Measurements from ENCODE around the gene TMOD1.

The TMOD1 gene

GRCh38 chr9:97500263-97500662 lies 1.2 kb upstream of the TMOD1 start:
- DNase-seq: no peak

- DNase-seq: no peak
Measured at GRCh38 chr9:97500765-97501176, 695 bp upstream of the TMOD1 start.

DNA sequence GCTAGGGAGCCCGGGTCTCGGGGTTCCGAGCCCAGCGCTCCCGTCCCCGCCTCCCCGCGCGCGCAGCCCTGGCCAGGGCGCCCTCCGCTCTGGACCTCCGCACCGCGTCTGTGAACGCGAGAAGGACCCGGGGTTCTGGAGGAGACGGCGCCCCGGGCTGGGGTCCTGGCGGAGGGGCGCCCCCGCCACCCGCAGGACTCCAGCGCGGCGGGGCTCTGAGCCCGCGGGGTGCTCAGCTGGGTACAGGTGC lies 431 bp downstream of the TMOD1 start:
- DNase-seq: no peak

DNA sequence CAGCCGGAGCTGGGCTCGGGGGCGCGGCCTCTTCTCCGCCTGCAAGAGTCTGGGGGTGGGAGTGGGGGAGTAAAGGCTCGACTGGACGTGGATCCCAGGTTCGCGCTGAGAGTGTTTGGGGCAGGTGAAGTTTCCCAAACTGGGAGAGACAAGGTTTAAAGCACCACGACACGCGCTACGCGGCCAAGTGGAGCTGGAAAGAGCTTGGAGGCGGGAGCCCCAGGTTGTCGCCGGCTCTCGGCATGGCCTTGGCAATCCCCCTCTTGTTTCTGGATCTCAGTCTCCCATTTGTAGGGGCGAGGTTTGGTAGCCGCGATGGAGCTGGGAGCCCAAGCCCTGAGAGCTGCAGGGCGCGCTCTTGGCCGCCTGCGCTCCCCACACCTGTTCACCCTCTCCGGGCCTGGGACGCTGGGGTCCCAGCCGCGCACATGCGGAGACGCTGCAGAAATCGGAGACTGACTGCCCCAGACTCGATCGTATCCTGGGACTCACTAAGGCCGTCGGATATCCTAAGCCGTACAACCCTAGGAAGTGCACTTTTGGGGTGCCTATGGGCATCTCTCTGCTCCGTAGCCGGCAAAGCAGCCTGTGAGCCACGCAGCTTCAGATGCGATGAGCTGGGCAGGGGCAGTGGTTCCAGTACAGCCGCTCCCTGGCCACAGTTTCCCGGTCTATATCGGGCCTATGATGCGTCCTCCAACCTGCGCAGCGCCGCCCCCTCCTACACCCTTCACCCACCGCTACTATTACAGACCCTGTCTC lies 937 bp downstream of the TMOD1 start:
- no peak for DNase-seq

DNA sequence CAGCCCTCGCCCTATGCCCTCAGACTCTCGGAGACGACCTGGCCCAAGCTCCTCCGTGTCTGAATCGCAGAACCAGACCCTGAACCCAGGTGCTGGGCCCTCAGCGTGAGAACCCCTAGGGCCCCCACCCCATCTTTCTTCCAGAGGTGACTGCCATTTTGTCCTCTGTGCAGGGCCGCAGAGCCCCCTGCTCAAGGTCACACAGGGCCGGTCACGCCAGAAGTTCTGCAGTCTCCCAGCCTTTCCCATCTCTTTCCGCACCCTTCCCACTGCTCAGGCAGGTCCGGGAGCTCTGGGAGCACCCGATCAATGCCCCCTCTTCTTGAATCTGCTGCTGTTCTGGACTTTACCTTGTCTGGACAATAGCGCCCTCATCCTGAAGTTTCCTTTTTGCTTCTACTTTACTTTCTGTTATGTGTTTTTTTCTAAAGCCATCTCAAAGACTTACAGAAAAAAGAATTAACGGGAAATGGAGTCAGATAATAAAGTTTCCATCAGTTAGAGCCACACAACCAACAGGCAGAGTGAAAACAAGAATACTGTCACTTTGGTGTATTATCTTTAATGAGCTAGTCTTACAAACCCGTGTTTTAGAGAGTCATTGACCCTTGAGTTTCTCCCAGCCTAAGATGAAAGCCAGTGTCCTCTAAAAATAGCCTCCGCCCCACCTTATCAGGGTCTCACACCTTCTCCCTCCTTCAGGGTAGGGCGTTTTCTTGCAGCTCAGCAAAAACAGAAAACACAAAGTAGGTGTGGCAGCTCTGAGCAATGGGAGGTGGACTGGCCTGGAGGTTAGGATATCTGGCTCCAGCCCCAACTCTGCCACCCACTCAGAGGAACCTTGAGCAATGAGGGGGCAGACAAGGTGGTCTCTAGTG lies 1.8 kb downstream of the TMOD1 start:
- DNase-seq: no peak

GRCh38 chr9:97503862-97504210 lies 2.4 kb downstream of the TMOD1 start:
- no peak for DNase-seq

- DNase-seq: no peak
Measured at GRCh38 chr9:97504381-97505216, 3.1 kb downstream of the TMOD1 start.

DNA sequence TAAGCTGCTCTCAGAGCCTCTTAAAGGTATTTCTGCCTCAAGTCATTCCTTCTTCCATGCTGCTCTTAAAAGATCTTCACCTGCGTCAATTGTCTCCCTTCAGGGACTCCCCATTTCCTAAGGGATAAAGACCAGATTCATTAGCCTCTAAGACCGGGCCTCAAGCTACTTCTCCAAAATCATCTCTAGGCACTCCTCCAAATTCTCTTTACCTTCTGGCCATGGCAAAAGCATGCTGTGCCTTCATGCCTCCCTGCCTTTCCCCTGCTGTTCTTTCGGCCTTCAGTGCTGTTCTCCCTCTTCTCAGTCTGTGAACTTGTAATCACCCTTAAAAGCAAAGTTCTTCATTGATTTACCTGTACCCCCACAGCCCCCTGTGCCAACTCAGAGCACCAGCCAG lies 4.4 kb downstream of the TMOD1 start:
- no peak for DNase-seq

DNA sequence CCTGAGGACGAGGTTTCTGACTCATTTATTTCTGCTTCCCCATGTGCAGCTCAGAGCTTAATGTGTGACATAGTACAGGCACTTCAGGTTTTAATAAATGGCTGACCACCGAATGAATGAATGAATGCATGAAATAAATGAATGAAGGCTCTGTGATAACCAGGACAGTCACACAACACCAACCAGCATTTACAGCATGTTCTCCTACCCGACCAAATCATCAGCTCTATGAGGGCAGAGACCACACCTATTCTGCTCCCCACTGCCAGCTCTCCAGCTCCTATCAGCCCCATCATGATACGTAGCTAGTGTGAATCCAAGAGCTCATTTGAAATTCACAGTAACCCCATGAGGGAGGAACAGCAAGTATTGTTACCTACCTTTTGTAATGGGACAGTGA lies 4.8 kb downstream of the TMOD1 start:
- no peak for DNase-seq

- no peak for DNase-seq
Measured at GRCh38 chr9:97506787-97507186, 5.3 kb downstream of the TMOD1 start.

GRCh38 chr9:97507428-97507984 lies 6.0 kb downstream of the TMOD1 start:
- no peak for DNase-seq

DNA sequence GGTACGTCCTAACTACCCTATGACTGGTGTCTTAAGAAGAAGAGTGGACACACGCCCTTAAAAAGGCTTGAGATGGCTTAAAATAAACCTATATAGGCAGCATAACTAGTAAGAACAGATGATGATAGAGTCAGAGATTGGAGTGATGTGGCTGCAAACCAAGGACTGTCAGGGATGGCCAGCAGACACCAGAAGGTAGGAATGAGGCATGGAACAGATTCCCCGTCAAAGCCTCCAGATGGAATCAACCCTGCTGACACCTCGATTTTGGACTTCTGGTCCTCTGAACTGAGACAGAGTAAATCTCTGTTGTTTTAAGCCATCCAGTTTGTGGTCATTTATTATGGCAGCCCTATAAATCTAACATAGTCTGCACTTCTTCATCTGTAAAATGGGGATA lies 7.4 kb downstream of the TMOD1 start:
- DNase-seq: no peak

DNA sequence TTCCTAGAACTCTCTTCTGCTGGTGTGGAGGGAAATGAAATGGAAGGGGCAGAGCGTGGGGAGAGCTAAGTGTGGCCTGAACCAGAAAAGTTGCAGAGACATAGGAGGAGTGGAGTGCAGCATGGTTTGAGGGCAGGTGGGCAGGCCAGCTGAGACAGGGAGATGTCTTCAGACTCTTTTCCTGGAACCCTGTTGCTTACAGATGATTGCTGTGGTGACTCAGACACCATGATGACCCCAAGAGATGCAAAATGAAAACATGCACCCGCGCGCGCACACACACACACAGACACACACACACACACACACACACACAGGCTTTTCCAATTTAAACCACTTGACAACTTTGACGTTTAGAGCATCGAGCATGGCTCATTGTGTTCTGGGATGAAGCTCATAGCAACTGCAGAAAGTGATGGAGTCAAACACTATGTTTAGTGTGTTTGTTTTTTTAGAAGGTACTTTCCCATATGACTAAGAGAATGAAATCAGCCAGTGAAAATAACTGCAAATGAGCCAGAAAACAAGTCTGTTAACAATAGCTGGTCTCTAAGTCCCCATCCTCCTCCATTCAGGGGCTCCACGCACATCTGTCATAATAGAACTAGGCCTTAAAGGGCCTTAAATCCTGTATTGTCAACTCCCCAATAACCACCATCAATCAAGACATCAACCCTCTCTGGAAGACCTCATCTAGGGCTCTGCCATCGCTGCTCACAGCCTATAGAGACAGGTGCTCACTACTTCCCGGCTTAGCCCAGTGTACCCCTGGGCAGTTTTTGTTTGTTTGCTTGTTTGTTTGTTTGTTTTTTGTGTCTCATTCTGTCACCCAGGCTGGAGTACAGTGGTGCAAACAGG lies 9.6 kb downstream of the TMOD1 start:
- DNase-seq: no peak

DNA sequence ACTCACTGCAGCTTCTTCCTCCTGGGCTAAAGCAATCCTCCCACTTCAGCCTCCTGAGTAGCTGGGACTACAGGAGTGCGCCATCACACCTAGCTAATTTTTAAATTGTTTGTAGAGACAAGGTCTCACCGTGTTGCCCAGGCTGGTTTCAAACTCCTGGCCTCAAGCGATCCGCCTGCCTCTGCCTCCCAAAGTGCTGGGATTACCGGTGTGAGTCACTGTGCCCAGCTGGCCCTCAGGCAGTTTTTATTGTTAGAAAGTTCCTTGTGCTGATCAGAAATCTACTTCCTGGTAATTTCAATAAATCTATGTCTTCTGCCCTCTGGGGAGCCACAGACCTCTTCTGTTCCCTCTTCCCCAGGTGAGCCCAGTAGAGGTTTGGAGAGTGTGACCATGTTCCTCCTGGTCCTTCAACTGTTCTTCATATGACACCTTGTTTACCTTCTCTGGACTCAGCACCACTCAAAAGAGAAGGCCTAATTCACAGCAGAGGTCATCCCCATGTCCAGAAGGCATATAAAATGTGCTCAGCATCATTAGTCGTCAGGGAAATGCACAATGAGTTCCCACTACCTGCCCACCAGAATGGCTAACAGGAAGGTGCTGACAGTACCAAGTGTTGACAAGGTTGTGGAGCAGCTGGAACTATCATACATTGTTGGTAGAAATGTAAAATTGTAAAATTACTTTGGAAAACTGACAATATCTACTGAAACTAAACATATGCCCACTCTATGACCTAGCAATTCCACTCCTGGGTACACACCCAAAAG lies 10.4 kb downstream of the TMOD1 start:
- DNase-seq: no peak

DNA sequence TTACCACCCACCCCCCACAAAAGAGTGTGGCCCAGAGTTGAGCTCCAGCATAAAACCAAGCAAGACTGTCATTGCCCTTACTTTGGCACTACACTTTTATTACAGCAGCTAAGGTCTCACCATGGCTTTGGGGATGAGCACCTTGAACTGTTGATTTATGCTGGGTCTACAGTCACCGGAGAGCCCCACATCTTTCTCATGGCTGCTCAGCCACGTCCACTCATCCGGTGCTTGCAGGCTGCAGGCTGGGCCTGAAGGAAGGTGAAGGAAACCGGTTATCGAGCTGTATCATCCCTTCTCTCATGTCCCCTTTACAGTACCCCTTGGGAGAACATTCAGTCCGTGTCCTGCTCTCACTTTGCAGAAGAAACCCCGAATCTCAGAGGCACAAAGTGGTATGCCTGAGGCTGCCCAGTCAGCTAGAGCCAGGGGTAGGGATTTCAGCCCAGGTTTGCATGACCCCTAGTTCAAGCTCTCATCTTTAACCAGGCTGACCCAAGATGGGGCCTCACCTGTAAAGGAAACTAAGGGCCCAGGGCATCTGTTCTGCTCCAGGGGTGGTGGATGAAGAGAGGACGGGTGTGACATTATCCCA lies 11.6 kb downstream of the TMOD1 start:
- DNase-seq: no peak

- DNase-seq: no peak
Measured at GRCh38 chr9:97514531-97514930, 13.1 kb downstream of the TMOD1 start.

- DNase-seq: no peak
Measured at GRCh38 chr9:97515662-97516061, 14.2 kb downstream of the TMOD1 start.

DNA sequence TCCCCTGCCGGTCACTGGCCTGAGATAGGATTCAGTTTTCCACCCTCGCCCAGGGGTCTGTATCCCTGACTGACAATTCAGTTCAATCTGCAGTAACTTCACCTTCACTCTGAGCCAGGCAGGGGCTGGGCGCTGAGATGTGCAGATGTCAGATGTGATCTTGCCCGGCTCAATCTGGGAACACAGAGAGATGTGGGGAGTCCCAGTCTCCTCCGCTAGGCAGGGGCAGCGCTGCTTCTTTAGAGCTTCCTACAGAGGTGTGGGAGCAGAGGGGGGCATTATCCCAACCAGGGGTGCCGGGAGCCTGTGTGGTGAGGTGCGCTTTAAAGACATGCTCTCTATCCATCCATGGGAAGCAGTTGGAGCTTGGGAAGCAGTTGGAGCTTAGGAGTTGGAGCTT lies 14.6 kb downstream of the TMOD1 start:
- no peak for DNase-seq

- DNase-seq: no peak
Measured at GRCh38 chr9:97517331-97518089, 16.0 kb downstream of the TMOD1 start.

GRCh38 chr9:97518166-97518908 lies 16.9 kb downstream of the TMOD1 start:
- DNase-seq: no peak
